Astrocyte of the spinal cord (primary cell): ENCODE measurements around the gene DNAJC3.
"Not testable (repeated sequence)": the region's sequence is repeated elsewhere in the genome, so short reads cannot be mapped to it uniquely, and the experiment has no call there.

Experiments
- DNase-seq: peaks from one replicate; pipeline ENCODE4 v3.0.0; 2011; ENCODE audit warnings: low read depth, low spot score
- H3K4me3 ChIP-seq: 2 replicates; pipeline ENCODE4 v1.5.1; 2011; ENCODE audit warnings: low read depth, mild to moderate bottlenecking, low read length, moderate library complexity
- in situ Hi-C: cut with HindIII; loops from 2 replicates; pipeline ENCODE4 v1.10.0; 2017; ENCODE audit warnings: low sequenced_read_pairs
- TF ChIP-seq, protein P1 (sequence below): IDR thresholded peaks from 2 replicates; pipeline ENCODE4 v1.5.1; 2012; ENCODE audit warnings: low read depth, mild to moderate bottlenecking, low read length, inconsistent platforms

Gene DNAJC3

DNA sequence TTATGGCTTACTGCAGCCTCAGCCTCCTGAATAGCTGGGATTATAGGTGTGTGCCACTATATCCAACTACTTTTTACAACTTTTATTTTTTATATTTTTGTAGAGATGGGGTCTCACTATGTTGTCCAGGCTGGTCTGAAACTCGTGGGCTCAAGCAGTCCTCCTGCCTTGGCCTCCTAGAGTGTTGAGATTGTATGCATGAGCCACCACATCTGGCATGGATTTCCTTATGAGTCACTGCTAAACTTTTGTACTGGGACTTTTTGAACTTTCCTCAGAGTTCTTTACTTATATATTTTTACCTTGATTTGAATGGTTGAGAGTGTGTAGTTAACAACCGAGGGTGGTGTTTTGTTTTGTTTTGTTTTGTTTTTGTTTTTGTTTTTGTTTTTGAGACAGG is 33.4 kb downstream of the DNAJC3 start:
- TF ChIP-seq, protein P1, sequence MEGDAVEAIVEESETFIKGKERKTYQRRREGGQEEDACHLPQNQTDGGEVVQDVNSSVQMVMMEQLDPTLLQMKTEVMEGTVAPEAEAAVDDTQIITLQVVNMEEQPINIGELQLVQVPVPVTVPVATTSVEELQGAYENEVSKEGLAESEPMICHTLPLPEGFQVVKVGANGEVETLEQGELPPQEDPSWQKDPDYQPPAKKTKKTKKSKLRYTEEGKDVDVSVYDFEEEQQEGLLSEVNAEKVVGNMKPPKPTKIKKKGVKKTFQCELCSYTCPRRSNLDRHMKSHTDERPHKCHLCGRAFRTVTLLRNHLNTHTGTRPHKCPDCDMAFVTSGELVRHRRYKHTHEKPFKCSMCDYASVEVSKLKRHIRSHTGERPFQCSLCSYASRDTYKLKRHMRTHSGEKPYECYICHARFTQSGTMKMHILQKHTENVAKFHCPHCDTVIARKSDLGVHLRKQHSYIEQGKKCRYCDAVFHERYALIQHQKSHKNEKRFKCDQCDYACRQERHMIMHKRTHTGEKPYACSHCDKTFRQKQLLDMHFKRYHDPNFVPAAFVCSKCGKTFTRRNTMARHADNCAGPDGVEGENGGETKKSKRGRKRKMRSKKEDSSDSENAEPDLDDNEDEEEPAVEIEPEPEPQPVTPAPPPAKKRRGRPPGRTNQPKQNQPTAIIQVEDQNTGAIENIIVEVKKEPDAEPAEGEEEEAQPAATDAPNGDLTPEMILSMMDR, result no peak

DNA sequence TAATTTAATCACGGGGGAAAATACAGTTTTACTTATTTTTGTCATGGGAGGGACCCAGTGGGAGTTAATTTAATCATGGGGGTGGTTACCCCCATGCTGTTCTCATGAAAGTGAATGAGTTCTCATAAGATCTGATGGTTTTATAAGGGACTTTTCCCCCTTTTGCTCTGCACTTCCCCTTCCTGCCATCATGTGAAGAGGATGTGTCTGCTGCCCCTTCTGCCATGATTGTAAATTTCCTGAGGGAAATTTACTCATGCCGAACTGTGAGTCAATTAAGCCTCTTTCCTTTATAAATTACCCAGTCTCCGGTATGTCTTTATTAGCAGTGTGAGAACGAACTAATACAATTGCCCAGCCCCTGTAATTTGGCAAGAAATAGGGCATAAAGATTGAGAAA is 35.9 kb downstream of the DNAJC3 start:
- H3K4me3 ChIP-seq, in situ Hi-C loops, DNase-seq: not testable (repeated sequence)

More for the DNA sequence above, 33.4 kb downstream of the DNAJC3 start:
- peak; percentile 61 for DNase-seq
- H3K4me3 ChIP-seq, result no peak overlapping the region
- in situ Hi-C loops, result no loop called here

DNA sequence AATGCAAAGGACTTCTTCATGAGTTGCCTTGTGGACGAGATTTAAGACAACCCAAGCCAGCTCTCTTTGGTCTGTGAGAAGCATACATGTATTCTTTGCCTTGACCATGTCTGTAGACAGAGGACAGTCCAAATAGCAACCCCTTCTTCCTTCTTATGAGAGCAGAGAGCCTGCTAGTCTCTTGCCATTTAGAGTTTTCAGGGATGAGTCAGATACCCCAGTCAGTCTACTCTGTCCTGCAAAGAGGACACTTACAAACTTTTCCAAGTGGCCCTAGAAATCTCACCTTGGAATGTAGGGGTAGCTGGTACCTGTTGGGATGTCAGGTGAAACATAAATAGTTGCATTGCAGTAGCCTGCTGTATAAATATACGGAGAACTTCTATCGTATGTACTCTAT is 36.7 kb downstream of the DNAJC3 start:
- DNase-seq, result no peak
- no peak overlapping the region for H3K4me3 ChIP-seq
- in situ Hi-C loops, result no loop called here
- TF ChIP-seq, protein P1, result no peak

DNA sequence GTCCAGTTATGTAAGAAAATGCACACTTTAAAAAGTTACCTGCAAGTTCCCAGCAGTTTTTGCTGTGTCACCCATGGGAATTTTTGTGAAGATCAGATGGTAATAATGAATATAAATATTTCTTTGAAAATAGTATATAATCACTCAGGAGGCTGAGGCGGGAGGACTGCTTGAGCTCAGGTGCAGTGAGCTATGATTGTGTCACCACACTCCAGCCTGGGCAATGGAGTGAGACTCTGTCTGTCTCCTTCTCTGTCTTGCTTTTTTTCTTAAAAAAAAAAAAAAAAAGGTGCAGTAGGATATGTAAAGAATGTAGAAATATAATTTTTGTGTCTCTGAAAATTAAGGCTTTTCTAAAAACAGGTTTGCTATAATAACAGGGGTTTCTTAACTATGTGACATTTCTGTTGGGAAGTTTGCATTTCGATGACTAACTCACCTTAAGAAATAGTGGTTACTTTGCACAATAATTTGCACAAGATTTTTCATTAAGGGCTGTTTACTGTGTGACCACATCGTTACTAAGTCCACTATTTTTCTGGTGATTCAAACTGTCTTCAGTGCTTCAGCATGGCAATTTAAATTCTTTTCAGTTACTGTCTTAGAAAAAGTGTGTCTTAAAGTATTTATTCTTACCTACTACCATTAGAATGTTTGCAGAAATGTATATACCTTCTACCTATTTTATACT is 37.3 kb downstream of the DNAJC3 start:
- no peak overlapping the region for H3K4me3 ChIP-seq
- DNase-seq, result peak; percentile 79
- in situ Hi-C loops, result no loop called here
- TF ChIP-seq, protein P1, result no peak

DNA sequence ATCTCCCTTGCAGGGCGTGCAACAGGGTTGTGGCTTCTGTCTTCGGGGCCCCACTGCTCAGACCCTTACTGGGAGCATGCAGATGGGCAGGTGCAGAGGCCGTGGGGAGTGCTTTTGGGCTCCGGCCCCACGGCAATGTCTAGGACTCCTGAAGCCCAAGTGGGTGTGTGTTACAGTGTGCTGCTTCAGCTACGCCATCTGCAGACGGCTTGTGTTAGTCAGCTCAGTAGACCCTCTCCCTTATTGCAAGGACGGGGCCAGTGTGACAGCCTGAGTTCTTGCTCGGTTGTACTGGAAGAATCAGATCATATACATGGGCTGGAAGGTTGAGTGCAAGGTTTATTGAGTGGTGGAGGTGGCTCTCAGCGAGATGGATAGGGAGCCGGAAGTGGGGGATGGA is 39.3 kb downstream of the DNAJC3 start:
- no peak for DNase-seq
- no peak overlapping the region for H3K4me3 ChIP-seq
- TF ChIP-seq, protein P1, result no peak
- in situ Hi-C loops, result no loop called here

DNA sequence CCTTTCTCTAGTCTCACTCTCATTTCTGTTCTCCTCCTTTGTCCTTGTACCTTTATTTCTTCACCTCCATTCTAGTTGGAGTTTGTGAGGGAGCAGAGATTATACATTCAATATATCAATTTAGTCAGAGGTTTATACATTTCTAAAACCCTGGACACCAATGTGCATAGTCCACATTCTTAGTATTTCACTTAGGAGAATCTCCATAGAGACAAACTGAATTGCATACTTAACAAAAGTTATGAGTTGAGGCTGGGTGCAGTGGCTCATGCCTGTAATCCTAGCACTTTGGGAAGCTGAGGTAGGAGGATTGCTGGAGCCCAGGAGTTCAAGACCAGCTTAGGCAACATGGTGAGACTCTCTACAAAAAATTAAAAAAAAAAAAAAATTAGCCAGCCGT is 45.3 kb downstream of the DNAJC3 start:
- DNase-seq, result no peak
- TF ChIP-seq, protein P1, result no peak
- in situ Hi-C loops, result no loop called here
- H3K4me3 ChIP-seq, result no peak overlapping the region

DNA sequence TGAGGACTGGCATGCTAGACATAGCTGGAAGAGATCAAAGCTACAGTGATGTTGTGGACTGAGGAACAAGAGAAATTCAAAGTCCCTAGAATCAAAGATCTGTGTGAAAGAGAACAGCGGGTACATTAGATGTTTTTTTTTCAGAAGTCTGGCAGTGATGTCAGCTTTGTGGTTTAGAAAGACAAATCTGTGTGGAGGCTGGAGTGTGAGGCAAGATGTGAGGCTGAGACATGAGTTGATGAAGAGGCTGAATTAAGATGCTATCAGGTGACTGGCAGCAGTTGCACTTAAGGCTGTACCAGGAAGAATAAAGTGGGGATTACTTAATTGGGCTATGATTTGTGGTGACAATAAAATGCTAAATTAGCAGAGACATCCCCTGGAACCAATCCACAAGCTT is 46.5 kb downstream of the DNAJC3 start:
- TF ChIP-seq, protein P1, result no peak
- in situ Hi-C loops, result no loop called here
- no peak overlapping the region for H3K4me3 ChIP-seq
- no peak for DNase-seq
